SIG-M5 treated with dmso at 0.1 percent for 504 hours (cell line): Measurements from ENCODE around the gene ERCC3.
A peak's percentile ranks its signal among the peaks of the same experiment; 100 is the strongest.

ENCODE experiments used
- DNase-seq: peaks from one replicate; lab custom pipeline; 2025; ENCODE audit not compliant: unreplicated experiment; lab: John Stamatoyannopoulos, UW

ERCC3 gene

DNA sequence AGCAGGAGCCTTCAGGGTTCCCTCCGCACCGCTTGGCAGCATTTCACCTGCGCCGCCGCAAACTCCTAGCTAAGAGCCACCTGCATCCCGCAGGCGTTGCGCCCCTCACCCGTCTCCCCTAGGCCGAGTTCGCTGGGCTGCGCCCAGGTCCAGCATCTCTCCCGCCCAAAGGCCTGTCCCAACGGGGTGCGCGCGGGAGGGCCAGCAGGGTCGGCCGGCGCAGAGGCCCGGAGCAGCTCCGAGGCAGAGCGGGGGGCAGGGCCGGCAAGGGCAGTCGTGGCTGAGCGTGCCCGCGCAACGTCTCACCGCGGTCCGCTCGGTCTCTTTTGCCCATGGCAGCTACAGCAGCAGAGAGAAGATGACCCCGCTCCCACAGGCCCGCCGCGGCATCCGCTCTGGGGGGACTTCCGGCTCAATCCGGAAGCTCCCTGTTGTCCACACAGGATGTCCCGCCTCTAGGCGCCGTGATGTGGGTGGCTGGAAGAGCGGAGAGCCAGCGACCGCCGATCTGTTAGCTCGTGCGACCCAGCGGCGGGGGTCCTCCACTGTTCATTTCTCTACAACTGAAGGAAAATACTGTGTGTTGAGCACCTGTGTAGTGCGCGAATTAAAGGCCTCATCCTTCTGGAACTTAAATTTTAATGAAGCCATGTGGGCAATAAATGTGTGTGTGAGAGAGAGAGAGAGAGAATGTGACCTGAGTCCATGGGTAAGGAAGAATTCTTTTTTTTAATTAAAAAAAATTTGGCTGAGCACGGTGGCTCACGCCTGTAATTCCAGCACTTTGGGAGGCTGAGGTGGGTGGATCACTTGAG is at the start of gene ERCC3:
ERCC3 (minus strand) TSS at position 397 of the 815 bp plus-strand sequence; CDS start at position 334, 63 bp downstream.
- DNase-seq = peak; percentile 79

DNA sequence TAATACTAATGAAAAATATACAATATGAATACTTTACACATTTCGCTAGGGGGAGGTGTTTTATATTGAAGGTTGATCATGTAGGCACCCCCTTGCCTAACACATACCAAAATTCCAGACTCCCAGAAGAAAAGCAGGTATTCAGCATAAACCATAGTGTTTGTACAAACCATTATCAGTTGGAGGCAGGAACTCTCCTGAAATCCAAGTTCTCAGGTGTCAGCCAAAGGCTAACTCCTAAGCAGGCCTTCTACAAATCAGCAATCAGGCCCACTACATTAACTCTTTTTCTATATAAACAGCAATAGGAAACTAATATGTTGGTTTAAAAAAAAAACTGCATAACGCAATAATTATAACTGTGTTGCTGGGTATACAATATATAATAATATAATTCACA is 49.3 kb upstream of the ERCC3 start:
- no peak for DNase-seq

DNA sequence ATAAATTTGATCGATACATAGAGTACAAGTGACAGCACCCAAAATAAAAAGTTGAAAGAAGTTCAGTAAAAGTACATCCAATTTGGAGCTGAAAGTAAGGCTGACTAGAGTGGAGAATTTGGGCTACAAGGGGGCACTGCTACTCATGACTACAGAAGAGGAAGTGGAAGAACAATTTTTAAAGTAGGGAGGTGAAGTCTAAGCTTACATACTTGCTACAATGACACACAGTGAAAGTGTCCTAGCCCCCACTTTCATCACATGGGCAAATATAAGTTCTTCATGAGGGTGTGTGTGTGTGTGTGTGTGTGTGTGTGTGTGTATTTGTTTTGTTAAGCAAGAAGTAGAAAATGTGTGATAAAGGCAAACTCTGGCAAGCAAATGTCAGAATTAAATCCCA is 48.2 kb upstream of the ERCC3 start:
- DNase-seq = peak; percentile 71

DNA sequence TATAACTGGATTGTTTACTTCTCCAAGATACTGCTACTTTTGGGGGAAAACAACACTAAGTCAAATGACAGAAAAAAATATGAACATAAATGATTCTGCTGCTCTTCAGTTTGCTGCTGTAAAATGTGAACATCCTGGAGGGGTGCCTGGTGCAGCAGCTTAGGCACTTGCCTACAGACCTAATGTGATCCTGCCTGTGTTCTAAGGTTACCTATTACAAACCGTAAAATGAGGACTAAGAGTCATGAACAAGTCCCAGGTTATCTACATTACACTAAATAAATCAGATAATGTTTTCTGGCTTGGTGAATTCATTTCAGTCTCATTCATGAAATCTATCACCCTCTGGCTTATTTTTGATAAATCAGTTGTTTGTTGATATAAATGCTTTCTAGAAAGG is 38.4 kb upstream of the ERCC3 start:
- no peak for DNase-seq

DNA sequence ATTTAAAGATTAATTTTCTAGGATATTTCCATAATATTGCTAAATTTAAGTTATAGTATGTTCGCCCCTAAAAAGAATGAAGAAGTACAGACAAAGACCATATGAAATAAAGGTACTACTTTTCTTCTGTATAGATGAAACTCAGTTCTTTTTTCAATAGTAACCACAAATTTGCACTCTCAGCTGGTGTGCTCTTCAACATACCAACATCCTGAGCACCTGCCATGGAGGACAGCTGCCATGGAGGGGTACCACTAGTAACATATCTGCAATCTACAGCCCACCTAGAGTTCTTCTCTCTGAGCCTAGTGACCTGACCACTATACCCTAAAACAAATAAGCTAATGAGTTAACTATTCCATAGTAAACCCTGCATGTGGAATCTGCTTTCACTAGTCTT is 36.8 kb upstream of the ERCC3 start:
- DNase-seq = no peak

DNA sequence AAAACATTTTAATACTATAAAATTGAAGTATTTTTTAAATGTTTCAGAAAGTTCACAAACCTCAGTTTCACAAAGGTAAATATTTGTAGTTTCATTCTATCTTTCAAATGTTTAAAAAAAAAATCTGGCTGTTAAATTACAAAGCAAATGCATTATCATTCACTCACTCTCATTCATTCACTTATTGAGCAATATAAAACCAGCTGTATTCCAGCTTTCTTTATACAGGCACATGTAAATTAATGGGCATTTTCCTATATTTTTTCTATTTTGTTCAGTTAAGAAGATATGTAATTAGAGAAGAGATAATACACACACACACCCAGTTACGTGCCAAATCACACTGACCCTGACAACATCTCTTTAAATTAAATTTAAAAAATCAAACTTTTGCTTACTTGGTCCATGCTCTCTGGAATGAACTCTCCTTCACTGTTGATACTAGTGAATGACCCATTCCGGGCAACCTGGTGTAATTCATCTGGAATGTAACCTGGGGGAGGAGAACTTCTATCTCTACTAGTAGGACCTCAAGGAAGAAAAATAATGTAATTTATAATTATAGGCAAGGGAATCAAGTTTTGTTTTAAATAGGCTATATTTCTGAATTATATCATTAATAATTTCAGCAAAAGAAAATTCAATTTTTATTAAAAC is 32.5 kb upstream of the ERCC3 start:
- no peak for DNase-seq

DNA sequence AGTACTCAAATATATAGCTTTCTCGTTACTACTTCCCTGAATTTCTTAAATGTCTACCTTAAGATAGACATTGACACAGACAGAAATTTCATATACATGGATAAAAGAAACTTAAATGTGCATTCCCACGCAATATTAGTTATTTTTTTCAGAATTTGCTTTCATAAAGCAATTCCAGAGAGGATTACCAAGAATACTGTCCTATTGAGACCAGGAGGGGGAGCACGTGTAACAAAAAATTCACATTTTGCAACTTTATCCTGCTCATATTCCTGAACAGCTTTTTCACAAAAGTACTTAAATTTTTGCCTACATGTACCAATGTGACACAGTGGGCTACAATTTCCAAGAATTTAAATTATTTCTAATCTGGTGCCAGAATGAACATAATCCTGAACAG is 30.7 kb upstream of the ERCC3 start:
- DNase-seq = peak; percentile 28

DNA sequence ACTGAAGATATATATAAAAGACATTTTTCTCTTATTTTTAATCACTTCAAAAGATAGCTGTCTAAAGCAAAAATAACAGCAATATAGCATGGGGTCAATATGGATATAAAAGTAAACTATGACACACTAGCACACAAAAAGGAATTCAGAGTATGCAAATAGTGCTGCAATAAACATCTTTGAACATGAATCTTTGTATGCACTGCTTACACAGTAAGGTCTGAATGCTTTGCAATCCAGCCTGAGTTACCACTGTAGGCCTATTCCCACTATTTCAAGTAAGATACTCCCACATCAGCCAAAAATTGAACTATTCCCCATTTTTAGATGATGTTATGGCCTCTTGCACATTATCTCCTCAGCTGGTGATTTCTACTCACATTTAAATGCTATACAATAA is 27.4 kb upstream of the ERCC3 start:
- no peak for DNase-seq

DNA sequence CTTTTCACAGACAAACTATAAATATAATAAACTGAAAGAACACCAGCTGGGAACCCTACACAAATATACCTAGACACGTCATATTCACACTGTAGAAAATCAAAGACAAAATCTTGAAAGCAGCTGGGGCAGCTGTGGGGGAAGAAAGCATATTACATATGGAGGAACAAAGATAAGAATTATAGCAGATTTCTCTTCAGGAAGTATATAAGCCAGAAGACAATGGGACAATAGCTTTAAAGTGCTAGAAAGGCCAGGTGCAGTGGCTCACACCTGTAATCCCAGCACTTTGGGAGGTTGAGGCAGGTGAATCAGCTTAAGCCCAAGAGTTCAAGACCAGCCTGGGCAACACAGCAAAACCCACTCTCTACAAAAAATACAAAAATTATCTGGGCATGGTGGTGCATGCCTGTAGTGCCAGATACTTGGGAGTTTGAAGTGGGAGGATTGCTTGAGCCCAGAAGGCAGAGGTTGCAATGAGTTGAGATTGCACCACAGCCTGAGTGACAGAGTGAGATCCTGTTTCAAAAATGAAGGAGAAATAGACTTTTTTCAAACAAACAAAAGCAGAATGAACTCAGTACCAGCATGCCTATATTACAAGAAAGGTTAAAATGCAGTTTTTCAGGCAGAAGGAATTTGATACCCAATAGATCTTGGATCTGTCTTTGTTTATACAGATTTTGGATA is 26.8 kb upstream of the ERCC3 start:
- DNase-seq = no peak

DNA sequence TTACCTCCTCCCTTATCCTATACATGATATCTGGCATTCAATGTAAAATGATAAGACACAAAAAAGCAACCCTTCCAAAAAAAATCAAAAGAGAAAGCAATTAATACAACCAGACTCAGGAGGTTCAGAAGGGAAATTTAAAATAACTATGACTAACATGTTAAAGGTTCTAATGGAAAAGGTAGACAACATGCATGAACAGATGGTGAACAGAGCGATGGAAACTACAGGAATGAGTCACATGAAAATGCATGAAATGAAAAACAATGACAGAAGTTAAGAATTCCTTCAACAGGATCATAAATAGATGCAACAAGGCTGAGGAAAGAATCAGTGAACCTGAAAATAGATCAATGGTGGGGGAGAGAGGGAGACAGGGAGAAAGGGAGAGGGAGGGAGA is 26.1 kb upstream of the ERCC3 start:
- no peak for DNase-seq

DNA sequence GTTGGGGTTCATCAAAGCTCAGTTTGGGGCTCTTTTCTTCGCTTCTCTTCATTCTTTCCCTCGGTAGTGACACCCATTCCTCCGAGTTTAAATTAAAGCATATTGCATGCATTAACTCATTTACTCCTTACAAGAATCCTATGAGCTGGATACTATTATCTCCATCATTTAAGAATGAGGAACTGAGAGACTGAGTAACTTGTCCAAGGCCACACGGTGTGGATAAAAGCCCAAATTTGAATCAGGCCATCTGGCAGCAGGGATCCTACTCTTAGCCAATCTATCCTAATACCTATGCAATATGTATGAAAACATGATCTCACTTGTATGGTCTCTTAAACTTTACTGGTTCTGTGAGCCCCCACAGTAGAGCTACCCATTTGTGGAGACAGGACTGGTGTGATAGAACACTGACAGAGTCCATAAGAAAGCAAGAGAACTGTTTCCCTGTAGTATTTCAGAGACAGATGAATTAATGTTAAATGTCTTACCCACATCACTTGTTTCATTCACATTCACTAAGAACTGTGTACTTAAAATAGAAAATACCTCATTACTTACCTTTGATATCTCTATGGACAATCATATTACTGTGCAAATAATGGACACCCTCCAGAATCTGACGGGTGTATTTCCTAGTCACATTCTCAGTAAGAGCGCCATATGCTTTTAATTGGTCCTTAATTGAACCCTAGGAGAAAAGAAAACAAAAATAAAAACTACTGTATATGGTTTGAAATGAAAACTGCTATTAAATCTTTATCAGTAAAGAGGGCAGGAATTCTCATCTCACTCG is 20.4 kb upstream of the ERCC3 start:
- DNase-seq = no peak

DNA sequence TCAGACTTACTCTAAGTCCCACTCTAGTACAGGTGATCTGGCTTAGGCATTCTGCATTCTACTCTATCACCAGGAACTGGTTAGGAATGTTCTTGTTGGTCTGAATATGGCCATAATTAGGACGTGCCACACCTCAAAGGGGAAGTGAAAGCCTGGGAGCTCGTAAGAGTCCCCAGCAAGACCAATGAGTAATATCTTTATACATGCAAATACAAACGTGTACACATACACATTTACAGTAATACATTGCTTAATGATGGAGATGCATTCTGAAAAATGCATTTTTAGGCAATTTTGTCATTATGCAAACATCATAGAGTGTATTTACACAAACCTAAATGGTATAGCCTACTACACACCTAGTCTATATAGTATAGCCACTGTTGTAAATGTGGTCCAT is 19.5 kb upstream of the ERCC3 start:
- DNase-seq = peak; percentile 73

DNA sequence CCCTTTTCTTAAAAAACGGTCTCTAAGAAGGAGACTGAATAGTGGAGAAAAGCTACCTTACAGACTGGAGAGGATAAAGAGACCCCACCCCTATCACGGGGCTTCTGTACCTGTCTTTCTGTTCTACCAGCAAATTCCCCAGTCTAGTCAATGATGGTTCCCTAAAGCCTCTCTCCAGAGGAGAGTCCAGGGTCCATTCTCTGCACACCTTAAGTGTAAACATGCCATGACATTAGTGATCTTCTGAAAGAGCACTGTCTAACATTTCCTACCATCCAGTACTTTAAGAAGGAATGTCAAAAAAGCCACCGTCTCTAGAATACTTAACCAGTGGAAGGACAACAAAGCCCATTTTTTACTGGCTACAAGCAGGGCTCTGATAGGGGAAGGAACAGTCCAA is 17.0 kb upstream of the ERCC3 start:
- DNase-seq = no peak

DNA sequence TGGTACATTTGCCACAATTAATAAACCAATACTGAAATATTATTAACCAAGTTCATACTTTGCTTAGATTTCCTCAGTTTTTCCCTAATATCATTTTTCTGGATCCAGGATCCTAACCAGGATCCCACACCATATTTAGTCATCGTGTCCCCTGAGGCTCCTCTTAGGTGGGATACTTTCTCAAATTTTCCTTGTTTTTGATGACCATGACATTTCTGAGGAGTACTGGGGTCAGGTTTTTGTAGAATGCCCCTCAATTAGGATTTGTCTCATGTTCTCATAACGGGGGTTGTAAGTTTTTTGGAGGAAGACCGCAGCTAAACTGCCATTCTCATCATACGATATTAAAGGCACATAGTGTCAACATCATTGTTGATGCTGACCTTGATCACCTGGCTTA is 15.5 kb upstream of the ERCC3 start:
- no peak for DNase-seq

DNA sequence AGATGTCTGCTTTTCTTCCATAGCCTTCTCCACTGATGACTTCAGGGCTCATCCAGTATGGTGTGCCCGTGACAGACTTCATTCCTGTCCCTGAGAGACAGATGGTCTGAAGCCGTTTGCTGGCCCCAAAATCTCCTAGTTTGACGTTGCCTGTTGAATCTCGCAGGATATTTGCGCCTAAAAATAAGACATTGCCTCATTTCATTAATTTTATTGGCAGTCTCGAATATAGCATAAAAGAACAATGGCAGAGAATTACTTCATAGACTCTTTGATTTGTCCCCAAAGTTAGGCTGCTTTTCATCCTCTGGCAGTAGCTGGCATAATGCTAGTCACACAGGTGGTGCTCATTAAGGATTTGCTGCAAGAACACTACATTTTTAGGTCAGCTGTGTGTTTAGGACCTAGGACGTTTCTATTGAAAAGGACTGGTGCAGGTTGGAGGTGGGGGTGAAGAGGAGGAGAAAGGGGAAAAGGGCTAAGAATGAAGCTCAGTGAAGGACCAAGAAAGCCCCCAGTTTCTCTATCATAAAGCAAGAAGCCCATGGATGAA is 14.7 kb upstream of the ERCC3 start:
- DNase-seq = no peak

DNA sequence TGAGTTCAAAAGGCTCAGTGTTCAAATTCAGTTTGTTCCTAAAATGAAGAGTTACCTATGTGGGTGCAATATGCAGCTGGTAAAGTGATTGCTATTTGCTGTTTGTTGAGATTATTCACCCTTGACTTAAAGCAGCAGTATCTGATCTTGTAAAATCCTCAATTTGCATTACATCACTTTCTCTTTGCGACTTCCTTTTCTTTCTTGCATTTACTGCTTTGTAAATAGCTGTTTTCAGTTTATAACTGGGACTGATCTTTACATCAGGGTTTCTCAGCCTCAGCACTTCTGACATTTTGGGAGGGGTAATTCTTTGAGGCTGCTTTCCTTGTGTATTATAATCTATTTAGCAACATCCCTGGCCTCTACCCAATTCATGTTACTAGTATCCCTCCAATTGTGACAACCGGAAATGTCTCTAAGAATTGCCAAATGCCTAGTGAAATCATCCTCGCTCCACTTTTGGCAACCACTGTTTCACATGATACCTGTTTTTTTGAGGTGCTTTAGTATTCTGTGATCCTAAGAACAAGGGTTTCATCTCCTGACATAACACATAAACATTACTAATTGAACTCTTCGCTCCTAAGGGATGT is 12.1 kb upstream of the ERCC3 start:
- peak; percentile 63 for DNase-seq

DNA sequence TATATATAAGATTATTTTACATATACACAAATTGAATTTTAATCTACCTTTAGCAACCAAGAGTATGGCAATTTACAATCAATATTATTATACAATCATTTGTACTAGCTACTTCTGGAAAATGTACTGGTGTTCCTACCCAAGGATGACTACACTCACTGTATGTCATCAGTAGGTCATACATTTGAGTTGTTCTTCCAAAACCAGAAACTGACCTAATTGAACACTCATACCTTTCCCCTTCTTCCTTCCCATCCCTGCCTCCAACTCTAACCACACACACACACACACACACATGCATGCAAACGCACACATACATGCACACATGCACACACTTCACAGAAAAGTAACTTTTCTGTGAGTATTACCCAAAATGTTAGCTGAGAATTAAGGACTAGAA is 8.2 kb upstream of the ERCC3 start:
- no peak for DNase-seq

DNA sequence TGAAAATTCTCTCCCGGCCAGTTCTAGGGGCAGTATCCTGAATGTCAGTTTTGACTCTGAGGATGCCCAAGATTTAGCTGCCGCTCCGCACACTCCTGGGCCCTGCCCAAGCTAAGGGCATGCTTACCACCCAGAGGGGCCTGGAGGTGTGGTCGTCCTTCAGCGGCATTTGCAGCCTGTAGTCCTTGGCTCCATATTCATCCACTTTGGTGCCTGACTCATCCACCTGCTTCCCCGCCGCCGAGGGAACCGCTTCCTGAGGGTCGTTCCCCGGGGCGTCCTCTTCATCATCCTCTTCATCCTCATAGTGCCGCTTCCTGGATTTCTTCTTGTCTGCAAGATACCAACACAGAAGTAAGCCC is 577 bp downstream of the ERCC3 start:
- peak; percentile 7 for DNase-seq

DNA sequence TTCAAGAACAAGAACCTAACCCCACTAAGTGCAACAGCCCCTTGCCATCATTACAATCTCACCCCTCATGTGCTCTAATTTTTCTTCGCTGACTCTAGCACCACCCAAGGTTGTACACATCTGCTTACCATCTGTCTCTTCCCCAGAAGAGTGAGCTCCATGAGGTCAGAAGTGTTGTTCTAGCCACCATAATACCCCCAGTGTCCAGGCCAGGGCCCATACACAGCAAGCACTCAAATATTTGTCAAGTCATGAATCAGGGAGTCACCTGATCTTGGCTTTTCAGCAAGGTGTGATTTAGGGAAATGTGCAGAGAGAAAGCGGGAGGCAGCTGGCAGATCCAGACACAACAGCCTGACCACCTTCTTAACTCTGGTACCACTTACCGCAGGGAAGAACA is 5.7 kb downstream of the ERCC3 start:
- no peak for DNase-seq

DNA sequence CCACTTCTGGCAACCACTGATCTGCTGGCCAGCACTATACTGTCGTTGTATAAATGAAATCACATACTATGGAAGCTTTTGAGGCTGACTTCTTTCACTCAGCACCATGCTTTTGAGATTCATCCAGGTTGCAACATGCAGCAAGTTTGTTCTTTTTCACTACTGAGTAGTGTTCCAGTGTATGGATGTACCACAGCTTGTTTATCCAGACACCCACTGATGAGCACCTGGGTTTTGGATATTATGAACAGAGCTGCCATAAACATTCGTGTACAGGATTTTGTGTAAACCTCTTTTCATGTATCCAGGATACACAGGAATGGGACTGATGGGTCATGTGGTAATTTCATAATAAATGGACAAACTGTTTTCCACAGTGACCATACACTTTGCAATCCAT is 10.7 kb downstream of the ERCC3 start:
- DNase-seq = no peak

DNA sequence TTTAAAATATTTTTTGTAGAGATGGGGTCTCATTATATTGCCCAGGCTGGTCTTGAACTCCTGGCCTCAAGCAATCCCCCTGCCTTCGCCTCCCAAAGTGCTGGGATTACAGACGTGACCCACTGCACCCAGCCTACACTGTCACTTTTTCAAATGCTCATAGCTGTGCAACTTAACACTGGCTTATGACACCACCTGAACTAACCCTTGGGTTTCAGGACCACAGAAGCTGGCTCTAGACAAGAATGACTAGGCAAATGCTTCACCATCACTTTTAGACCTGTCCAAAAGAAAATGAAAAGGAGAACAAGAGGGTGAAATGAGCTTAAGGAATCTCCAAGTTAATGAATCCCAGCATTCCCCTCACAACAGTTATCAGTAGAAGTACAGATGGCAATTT is 13.3 kb downstream of the ERCC3 start:
- no peak for DNase-seq
